GM10266 (cell line): ENCODE results near the gene SERPINI1.

Experiments
- DNase-seq: peaks from one replicate; pipeline ENCODE4 v3.0.0; 2012; ENCODE audit errors: extremely low spot score
- CTCF ChIP-seq: IDR thresholded peaks from 2 replicates; pipeline ENCODE4 v1.5.1; 2012; ENCODE audit warnings: mild to moderate bottlenecking, low read depth; ENCODE audit not compliant: control insufficient read depth, insufficient read depth; ENCODE audit errors: missing control alignments

The SERPINI1 gene

GRCh38 chr3:167867981-167868380 is 132.5 kb downstream of the SERPINI1 start:
- no peak for DNase-seq
- TF ChIP-seq CTCF = no peak

- no peak for DNase-seq
- TF ChIP-seq CTCF = no peak
Measured at GRCh38 chr3:167870181-167870580, 134.7 kb downstream of the SERPINI1 start.

GRCh38 chr3:167870759-167871158 is 135.2 kb downstream of the SERPINI1 start:
- TF ChIP-seq CTCF = no peak
- DNase-seq = no peak

- TF ChIP-seq CTCF = no peak
- DNase-seq = no peak
Measured at GRCh38 chr3:167872032-167872431, 136.5 kb downstream of the SERPINI1 start.

- TF ChIP-seq CTCF = no peak
- DNase-seq = no peak
Measured at GRCh38 chr3:167872941-167873340, 137.4 kb downstream of the SERPINI1 start.

GRCh38 chr3:167874671-167875372 is 139.3 kb downstream of the SERPINI1 start:
- no peak for TF ChIP-seq CTCF
- no peak for DNase-seq
